ENCODE results near the gene OCSTAMP.

OCSTAMP gene, protein sequence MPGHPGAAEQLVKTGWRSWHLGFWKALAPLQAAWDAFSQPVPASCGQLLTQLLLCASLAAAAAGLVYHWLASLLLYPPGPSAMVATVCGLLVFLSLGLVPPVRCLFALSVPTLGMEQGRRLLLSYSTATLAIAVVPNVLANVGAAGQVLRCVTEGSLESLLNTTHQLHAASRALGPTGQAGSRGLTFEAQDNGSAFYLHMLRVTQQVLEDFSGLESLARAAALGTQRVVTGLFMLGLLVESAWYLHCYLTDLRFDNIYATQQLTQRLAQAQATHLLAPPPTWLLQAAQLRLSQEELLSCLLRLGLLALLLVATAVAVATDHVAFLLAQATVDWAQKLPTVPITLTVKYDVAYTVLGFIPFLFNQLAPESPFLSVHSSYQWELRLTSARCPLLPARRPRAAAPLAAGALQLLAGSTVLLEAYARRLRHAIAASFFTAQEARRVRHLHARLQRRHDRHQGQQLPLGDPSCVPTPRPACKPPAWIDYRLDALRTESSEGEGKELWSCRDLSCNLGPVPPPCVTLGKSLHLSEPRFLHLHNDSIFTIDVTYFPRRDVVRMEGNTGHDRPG

DNA sequence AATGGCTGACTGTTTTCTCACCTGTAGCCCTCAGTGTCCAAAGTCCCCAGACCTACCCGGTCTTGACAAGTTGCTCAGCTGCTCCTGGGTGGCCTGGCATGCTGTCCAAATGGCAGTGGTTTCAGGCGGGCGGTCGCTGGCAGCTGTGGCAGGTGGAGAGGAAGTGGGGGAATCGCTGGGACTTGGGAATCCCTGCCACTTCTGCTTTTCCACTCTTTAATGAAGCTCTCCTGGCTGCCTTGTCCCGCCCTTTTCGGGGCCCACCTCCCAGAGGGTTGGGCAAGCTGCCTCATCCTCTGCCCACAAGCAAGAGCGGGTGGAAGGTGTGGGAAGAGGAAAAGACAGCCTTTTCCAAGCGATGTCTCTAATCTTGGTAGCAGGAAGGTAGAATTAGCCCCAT is at the start of gene OCSTAMP:
Gene OCSTAMP, minus strand, starts transcription at position 194 of the 400 bp plus-strand sequence. Its CDS starts 94 bp downstream, at position 100.
- DNase-seq = no peak

- no peak for DNase-seq
Observed at GRCh38 chr20:46599227-46599987, 49.0 kb upstream of the OCSTAMP start.

- DNase-seq = no peak
Observed at GRCh38 chr20:46595933-46596332, 45.5 kb upstream of the OCSTAMP start.

DNA sequence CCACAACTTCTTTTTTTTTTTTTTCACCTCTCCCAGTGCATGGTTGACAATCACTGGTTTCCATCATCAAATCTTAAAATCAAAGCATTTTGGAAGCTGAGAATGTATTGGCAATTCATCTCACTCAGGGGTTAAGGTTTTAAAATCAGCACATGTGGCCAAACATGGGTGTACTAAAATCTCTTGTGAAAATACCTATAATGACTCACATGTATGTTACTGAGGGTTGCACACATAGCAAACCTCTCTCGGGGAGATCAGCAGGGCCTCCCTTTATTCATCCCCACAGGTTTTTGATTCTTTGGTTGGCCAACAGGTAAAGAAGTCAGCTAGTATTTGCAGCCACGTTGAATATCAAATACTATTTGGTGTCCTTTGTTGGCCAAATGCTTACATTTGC is 44.3 kb upstream of the OCSTAMP start:
- DNase-seq = no peak

- no peak for DNase-seq
Observed at GRCh38 chr20:46592580-46593362, 42.3 kb upstream of the OCSTAMP start.

DNA sequence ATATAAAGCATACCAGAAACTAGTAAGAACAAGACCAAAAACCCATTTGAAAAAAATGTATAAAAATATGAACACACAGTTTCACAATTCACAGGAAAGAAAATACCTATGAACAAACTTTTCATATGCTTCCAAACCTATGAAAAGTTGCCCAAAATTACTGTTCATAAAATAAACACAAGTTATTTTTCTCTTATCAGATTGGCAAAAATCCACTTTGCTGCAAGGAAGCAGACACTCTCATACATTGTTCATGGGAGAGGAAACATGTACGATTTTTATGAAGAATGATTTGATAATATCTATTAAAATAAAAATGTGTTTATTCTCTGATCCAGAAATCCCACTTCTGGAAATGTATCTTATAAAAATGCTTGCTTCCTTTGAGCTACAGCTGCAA is 40.0 kb upstream of the OCSTAMP start:
- DNase-seq = no peak

GRCh38 chr20:46588532-46589511 is 38.4 kb upstream of the OCSTAMP start:
- no peak for DNase-seq

- DNase-seq = no peak
Observed at GRCh38 chr20:46587986-46588385, 37.5 kb upstream of the OCSTAMP start.

DNA sequence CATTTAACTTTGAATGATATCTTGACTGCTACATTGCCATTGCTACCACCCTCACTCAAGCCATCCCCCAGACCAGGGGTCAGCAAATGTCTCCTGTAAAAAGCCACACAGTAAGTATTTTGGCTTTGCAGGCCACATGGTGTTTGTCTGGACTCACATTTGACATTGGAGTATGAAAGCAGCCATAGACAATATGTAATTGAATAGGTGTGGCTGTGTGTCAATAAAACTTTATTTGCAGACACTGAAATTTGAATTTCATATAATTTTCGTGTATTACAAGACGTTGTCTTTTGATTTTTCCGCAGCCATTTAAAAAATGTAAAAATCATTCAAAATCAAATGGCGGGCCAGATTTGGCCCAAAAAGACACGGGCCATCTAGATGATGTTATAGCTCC is 36.3 kb upstream of the OCSTAMP start:
- no peak for DNase-seq

DNA sequence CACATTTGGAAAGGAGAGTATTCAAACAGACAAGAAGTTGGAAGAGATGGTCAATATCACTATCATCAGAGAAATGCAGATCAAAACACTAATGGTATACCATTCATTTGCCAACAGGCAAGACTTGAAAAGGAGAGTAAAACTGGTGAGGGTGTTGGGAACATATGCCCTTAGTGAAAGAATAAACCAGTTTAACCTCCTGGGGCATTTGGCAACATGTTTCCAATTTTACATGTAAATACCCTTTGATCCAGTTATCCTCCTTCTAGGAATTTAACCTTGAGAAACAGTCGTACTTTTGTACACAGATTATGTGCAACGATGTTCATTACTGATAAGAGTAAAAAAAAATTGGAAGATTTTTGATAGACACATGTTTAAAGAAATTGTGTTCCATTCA is 34.1 kb upstream of the OCSTAMP start:
- DNase-seq = no peak

DNA sequence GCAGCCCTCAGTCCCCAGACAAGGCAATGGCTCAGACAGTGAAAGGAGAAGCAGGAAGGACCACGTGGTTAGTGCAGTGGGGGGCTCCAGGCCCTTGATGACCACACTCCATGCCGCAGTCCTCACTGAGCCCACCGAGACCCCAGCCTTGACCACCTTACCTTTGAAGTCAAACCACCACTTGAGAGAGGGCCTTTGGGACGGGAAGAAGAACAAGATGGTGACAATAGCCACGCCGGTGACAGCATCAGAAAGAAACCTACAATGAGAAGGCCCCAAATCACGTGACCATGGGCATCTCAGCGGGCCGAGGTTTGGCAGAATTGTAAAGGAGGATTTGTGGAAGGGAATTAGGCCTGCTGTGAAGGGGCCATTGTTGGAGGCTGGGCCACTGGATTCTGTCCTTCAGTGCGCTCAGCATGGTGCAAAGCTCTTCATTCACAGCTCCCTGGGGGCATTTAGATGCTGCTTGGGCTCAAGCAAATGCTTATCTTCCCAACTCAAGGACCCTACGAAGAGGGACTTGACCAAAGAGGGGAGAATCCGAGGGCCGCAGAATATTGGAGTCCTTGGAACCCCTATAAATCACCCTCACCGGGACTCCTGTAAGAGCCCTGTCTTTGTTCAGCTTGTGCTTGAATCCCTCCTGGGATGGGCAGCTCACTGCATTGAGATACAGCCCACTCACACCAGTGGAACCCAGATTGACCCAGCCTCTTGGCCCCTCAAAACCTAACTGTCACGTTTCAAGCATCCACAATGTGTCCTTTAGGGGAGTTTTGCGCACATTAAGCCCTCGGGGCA is 33.2 kb upstream of the OCSTAMP start:
- no peak for DNase-seq

GRCh38 chr20:46582648-46583047 is 32.2 kb upstream of the OCSTAMP start:
- no peak for DNase-seq

DNA sequence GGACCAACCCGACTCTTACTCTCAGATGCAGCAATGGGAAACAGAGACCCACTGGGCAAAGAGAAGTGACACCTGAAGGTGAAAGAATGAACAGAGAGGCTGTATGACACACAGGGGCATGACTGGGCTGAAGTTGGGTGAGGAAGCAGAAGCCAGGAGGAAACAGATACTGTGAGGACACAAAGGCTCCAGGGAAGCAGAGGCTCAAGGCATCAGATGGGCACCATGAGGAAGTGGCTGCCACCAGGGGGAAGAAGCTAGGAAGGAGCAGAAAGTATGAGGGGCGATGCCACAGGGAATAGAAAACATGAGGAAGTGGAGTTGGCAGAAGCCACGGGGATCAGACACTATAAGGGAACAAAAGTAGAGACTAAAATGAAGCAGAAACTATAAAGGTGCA is 30.9 kb upstream of the OCSTAMP start:
- no peak for DNase-seq

DNA sequence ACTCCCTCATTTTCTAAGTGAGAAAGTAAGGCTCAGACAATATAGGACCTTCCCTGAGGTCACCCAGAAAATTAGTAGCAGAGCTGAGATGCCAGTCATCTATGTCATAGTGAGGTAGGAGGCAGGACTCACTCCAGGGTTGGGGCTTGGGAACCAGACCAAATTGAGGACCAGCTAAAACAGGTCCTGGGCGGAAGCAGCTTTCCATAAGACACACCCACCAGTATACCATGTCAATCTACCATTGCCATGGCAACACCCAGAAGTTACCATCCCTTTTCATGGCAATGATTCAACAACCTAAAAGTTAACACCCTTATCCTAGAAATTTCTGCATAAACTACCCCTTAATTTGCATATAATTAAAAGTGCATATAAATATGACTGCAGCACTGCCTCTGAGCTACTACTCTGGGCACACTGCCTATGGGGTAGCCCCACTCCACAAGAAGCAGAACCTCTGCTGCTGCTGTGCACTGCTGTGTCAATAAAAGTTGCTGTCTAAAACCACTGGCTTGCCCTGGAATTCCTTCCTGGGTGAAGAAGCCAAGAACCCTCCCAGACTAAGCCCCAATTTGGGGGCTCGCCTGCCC is 30.3 kb upstream of the OCSTAMP start:
- DNase-seq = no peak

DNA sequence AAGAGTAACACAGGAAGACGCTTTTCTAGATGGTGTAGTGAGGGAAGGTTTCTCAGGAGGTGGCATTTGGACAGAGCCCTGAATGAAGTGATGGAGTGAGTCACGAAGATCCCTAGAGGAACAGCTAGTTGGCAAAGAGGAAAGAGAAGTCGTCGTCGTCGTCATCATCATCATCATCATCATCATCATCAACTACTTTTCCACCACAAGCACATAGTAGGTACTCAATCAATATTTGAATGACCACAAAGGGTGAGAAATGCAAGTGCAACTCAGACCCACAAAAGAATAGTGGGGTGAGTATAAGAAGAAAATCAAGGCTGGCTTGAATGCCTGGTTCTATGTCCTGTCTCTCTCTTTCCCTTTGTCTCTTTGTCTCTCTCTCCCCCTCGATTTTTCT is 28.3 kb upstream of the OCSTAMP start:
- DNase-seq = no peak

GRCh38 chr20:46576774-46577395 is 26.4 kb upstream of the OCSTAMP start:
- DNase-seq = no peak

DNA sequence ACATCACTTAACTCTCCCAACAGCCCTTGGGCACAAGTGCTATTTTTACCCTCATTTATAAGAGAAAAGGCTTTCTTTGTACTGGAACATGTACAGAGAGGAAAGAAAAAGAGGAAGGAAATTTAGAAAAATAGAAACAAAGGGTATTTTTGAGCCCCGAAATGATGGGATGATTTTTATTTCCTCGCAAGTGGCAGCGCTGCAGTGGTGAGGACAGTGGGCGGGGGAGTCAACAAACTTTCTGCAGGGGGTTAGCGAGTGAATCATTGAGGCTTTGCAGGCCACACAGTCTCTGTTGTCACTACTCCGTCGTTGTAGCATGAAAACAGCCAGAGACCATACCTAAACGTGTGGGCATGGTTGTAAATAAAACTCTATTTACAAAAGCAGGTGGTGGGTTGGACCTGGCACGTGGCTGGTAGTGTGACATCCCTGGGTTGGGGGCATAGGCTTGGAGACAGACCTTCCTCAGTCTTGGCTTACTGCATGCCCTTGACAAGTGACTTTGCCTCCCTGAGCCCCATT is 25.5 kb upstream of the OCSTAMP start:
- DNase-seq = no peak

GRCh38 chr20:46575394-46575793 is 24.9 kb upstream of the OCSTAMP start:
- DNase-seq = no peak

DNA sequence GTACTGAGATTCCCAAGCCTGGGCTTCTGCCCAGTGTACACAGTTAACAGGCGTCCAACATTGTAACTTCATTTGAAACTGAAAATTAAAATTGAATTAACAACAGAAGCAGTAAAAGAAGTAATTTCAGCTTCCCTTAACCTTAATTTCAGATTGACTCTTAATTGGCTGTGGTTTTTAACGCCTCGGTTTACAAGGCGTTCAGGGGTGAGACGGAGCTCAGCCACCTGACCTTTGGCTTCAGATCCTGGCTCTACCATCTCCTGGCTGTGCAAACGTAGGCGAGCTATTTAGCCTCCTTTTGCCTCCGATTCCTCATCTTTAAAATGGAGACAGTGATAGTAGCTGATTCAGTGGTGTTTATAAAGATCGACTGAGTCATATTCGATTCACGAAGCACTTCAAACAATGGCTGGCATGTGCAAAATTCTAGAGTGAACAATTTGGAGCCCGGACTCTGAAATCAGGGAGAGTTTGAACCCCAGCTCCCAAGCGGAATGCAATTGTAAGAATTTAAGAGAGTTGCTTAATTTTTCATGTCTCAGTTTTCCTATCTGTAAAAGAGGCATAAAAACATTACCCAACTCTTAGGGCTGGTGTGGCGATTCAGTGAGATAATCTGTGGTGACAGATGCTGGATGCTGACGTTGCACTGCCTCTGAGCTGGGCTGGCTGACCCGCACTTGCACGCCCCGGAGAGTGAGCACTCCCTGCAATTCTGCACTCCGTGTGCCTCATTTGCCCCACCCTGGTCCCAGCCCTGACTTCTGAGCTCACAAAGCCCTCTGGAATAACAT is 23.5 kb upstream of the OCSTAMP start:
- no peak for DNase-seq
